HG03378 (cell line): Measurements from ENCODE around the gene HIPK2.

Source experiments
- ATAC-seq: cut with Tn5 transposase; IDR thresholded peaks from one replicate; pipeline ENCODE4 v1.9.1; 2021; ENCODE audit warnings: mild to moderate bottlenecking, moderate library complexity; ENCODE audit not compliant: unreplicated experiment

Gene HIPK2

DNA sequence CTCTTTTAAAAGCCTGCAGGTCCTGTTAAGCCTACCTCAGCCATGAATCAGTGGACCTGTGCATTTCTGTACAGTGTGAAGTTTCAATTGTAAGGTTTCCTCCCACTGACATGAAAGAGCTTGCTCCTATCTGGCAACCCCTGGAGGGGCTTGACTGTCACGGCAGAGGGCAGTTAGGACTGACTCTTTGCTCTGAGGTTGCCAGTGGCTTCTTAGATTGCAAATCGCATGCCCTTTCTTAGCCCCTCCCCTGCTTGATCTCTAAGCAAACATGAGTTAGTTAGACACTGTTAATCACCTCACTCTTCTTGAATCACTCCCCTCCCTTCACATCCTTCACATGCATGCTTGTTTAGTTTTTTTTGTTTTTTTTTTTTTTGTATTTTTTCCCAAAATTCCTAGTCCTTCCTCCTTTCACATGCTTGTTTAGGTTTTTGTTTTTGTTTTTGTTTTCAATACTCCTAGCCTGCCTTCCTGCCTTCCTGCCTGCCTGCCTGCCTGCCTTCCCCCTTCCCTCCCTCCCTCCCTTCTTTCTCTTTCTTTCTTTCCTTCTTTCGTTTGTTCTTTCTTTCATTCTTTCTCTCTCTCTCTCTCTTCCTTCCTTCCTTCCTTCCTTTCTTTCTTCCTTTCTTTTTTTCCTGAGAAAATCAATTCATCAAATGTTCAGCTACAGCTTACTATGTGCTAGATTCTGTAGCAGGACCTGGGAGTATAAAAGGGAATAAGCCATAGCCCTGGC is 6.0 kb upstream of the HIPK2 start:
- no peak for ATAC-seq

DNA sequence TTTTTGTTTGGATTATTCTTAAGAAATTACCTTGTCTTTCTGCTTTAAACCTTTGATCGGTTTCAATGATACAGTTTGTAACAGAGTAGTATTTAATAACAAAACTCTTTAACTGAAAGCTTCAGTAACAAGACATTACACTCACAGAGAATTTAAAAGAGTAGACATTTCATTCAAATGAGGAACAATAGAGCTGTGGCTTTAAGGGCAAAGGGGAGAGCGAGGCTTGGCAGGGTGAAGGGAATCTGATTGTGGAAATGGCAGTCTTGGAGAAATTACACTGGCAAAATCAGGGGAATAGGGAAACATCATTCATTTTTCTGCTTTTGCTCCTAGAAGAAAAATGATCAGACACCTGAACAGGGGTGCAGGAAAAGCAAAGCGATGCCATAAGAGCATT is 5.1 kb upstream of the HIPK2 start:
- no peak for ATAC-seq

DNA sequence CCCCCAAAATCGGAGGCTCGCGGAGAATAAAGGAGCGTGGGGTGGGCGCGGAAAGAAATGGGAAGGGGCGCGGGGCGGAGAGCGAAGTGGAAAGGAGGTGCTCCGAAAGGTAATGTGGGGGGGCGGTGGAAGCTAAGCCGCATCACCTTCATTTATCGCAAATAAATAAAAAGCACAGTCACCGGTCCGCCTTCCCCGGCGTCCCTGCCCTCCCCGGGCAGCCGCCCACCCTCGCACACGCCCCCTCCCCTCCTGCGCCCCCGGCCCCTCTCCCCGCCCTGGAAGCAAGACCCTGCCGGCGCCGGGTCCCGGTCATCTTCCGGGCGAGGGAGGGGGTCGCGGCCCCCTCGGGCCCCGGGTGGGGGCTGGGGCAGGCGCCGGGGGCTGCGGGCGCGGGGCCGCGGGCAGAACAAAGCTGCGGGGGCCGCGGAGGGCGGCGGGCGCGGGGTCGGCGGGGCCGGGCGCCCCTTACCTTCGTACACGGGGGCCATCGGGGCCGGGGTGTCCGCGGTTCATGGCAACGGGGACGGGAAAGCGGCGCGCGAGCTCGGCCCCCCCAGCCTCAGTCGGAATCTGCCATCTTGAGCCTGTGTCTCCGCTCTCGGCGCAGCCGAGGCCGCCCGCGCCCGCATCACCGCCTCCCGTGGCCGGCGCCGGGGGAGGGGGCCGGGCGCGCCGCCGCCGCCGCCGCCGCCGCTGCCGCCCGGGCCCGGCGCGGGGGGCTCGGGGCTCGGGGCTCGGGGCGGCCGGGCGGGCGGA is 486 bp downstream of the HIPK2 start:
- ATAC-seq: no peak

DNA sequence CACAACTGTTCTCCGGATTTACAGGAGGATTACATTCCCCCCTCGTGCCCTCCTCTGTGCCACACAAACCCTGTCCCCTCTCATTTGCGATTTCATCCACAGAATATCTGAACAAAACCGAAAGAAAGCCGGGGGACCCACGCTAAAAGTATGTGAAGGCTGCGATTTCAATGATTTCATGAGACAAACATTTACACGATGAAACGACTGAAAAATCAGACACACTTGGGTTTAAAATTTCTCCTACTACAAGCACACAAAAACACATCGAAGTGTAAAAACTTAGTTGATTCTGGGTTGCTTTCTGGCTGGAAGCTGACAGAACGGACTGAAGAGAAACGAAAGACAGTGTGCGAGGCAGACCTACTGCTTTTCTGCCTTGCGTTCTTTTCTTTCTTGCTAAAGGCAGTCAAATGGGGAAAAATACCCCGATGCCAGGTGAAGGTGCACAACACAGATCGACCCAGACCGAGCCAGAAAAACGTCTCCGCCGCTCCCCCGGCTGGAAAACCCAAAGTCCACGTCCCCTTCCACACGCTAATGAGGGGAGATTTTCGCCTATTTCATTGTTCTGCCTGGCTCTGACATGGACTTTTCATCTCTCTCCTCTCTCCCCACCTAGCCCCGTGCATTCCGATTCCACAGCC is 1.2 kb downstream of the HIPK2 start:
- no peak for ATAC-seq

DNA sequence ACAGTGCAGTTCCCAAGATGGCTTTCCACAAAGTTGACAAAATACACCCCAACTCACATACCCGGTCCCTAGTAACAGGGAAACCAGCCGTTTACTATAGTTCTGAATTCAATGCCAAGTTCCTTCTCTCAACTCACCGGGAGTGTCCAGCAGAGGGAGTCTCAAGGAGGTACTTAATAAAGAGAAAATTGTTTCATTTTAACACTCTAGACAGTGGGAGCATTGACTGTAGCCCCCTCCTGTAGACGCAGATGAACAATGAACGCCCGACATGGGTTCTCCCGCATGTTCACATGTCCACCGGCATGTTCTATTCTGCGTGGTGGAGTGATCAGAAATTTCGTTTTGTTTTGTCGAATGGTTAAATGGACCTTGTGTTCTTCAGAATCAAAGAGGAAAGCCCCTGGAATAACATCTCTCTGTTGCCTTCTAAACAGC is 1.9 kb downstream of the HIPK2 start:
- ATAC-seq: no peak

DNA sequence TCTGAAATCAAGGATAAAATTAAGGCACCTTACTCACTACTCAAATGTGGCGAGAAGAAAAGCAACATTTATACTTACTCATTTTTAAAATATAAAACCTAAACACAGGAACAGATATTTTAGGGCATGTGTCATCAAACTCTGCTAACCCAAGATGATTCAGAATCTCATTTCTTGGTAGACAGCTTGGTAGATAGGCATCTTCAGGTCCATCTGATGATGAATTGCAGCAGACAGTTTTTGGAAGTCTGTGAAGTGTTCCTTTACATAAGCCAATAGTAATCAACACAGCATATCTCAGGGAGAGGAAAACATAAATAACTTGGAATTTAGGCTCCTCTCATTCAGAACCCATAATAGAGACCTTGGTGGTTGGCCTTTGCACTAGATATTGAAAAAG is 3.4 kb downstream of the HIPK2 start:
- no peak for ATAC-seq

DNA sequence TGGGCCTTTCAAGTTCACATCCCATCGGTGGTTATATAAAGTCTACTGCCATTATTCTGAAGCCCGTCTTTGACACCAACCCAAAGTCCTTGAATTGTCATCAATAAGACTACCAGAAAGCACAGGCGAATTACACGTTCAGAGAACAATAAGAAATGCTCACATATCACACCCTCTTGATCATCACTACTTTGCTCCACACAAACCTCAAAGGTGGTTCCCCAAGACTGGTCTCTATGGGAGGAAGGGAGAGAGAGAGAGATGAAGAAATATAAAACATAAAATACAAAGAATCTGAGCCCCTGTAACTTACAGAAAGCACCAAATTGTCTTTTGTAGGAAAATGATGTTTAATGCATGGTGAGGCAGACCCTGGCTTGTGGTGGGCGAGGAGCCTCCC is 4.4 kb downstream of the HIPK2 start:
- ATAC-seq: peak; percentile 31

DNA sequence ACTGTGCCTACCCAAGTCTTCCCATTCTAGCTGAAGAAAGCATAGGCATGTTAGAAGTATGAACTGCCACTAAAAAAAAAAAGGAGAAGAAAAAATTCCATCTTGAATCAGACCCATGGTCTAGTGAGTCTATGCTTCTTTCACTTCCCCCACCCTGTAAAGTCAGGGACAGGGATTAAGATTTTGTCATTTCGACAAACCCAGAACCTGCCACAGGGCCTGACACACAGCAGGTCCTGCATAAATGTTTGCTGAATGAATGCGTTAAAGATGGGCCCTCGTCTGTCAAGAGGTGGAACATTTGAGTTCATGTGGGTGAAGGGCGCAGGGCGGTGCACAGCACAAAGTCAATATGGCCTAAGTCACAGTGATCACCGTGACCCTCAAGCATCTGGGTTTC is 4.9 kb downstream of the HIPK2 start:
- no peak for ATAC-seq

DNA sequence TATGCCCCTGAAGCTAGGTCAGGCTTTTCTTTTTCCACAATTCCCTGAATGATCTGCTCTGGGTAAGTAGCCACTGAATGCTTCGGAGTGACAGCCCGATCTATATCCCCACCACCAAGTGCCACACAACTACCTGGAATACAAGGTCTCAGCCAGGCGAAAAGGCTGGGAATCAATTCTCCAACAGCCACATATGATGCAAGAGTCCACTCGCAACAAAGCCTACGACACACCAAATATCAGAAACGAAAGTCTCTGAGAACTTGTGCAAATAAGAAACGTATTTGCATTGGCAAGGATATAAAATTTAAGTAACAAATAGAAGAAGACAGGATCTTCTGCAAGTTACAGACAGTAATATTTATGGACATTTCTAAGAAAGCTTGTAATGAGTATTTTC is 5.7 kb downstream of the HIPK2 start:
- ATAC-seq: no peak

DNA sequence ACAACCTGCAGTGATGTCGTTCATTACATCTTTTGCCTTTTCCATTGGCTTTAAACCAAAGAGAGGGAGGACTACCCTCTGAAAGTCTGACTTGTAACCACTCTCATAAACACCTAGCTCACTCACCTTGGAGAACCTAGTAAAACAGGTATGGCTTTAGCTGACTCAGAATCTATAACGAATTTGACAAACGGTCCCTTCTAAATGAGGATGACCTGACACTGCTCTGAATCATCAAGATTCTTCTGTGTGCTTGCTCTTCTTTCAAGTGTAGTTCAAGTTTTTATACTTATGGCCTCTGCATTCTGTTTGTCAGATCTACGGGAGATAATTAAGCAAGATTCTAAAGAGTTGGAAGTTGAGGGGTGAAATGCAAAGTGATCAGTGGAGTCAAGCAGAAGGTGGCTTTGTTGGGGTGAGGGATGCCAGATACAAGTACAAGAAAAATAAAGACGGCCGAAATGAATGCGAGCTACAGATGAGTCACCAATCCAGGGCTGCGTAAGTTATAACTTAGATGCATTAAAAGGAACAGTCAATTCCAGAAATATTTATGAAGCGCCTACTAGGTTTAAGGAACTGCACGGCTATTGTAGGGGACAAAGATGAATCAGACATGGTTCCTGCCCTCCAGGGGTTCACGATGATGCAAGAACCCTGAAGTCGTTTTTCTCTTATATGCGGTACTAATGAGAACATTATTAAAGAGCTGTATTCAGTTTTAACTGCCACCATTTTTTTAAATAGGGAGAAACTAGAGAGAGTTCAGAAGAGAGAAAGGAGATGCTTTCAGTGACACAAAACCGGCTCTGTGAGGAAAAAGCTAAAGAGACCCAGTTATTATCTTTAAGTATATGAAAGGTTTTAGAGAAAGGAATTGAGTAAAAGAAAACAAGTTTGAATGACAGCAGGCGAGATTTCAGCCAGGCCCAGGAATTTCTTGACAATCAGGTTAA is 6.5 kb downstream of the HIPK2 start:
- no peak for ATAC-seq

DNA sequence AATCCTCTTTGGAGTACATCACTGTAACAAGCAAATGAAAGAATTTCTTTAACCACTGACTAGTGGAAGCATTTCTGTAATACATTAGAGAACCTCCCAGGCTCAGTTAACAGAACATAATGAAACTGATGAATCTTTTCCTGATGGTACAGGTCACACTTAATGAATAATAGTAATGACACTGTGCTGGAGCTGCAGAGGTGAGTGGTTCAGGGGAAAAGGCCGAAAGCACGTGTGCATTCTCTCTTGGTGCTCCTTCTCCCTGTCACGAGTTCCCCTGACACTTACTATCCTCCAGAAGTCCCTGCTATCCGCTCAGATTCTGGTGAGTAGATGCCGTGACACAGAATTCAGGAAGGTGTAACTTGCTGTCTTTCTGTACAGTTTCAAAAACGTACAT is 8.0 kb downstream of the HIPK2 start:
- ATAC-seq: no peak

DNA sequence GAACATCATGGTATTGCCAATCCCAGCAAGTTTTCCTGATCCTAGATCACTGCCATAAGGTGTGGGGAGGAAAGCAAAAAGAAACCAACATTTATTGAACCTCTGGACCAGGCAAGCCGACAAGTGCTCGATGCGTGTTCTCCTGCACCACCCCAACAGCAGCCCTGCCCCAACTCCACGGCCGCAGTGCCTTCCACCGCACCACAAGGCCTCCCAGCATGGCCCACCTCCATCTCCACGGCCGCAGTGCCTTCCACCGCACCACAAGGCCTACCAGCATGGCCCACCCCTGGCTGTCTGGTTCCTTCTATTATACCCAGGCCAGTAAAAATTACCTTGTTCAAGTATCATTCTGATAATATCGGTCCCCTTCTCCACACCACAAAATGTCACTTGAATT is 8.7 kb downstream of the HIPK2 start:
- no peak for ATAC-seq

DNA sequence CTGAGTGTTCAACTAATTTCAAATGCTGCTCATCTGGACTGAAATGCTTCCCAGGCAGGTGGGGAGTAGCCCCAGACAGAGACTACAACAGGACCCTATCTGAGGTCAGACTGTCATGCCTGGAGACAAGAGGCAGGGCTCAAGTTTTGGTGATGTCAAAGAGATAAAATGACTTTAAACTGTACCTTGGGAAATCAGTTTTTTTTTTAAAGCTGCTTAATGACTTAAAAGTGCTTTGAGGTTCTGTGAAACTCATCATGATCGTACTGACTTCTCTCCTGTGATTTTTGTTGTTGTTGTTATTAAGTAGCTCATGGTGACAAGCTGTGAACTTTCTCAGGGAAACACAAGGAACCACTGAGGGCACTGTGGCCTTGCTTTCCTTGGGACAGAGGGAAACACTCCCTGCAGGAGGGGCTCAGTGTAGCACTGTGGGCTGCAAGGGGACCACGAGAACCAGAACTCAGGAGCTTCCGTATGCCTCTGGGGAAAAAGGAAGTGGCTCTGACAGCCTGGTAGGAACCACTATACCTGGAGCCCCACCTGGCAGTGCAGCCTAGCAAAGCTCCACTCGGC is 9.5 kb downstream of the HIPK2 start:
- no peak for ATAC-seq

DNA sequence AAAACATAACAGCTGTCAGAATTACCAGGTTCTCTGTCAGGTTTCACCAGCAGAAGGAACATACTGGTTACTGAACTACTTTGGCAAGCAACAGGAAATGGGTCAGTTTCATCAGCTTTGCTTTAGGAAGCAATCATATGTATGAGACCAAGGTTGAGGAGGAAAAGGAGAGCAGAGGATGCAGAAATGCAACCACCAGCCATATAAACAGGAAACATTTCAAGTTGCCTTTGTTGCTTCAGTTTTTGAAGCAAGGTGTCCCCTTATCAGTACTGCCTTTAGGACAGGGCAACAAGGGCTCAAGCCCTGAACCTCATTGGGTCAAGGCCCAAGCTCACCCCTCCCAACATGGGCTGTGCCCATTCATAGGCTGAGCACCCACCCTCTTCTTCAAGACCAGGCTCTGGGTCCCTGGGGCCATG is 10.2 kb downstream of the HIPK2 start:
- ATAC-seq: peak; percentile 89

DNA sequence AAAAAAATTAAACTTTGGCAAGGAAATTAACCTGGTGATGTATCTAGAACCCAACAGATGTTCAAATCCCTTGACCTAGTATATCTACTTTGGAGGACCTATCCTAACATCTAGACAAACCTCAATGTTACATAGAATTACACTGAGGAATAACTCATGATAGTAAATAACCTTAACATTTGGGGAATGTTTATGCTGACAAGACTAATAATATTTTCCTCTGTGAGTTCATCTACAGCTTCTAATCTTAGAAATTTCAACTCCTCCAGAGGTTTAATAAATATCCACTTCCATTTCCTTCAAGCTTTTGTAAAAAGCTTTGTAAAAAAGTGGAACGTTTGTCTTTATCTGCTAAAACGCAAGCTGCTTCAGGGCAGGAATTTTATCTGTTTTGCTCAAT is 12.7 kb downstream of the HIPK2 start:
- no peak for ATAC-seq

DNA sequence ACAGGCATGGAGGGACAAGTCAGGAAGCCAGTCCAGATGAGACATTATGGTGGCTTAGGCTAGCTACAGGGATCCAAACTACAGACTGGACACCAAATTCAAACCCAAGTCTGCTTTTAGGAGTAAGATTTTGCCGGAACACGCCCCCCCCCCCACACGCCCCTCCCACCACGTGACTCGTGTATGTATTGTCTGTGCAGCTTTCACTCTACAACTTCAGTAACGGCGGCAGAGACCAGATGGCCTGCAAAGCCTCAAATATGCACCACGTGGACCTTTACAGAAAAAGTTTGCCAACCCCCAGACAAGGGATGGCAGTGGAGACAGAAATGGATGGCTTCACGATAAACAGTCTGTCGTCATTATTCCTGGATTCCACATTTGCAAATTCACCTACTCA is 14.5 kb downstream of the HIPK2 start:
- no peak for ATAC-seq

DNA sequence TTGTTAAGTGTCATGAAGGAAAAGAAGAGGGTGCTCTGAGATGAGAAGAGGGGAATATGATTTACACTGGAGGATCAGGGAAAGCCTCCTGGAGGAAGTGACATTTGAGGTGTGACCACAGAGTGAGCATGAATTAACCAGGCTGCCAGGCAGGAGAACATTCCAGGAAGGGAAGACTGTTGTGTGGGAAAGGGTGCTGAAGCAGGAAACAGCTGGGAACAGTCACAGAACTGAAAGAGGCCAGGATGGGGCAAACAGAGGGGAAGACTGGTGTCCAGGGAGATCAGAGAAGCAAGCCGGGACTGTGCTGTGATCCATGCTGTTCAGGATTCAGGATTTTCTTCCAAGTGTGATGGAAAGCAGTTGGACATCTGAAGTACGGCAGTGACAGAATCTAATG is 14.9 kb downstream of the HIPK2 start:
- no peak for ATAC-seq

DNA sequence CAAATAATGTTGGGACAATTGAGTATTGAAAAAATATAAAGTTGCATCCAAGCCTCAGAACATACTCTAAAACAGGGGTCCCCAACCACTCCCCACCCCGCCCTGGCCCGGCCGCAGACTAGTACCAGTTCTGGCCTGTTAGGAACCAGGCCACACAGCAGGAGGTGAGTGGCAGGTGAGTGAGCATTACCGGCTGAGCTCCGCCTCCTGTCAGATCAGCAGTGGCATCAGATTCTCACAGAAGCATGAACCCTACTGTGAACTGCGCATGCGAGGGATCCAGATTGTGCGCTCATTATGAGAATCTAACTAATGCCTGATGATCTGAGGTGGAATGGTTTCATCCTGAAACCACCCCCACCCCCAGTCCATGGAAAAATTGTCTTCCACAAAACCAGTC is 19.4 kb downstream of the HIPK2 start:
- ATAC-seq: no peak

DNA sequence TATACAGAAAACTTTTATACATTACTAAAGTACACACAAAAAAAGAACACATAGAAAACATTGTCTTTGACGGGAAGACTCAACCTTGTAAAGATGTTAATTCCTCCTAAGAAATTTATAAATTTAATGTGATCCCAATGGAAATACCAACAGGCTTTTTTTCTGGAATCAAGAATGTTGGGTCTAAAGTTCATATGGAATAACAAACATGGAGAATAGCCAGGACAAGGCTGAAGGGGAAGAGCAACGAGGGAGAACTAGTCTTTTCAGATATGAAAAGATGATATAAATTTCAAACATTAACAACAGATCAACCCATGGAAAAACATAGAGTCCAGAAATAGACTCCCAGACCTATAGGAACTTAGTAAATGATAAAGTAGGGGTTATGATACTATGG is 19.8 kb downstream of the HIPK2 start:
- no peak for ATAC-seq

DNA sequence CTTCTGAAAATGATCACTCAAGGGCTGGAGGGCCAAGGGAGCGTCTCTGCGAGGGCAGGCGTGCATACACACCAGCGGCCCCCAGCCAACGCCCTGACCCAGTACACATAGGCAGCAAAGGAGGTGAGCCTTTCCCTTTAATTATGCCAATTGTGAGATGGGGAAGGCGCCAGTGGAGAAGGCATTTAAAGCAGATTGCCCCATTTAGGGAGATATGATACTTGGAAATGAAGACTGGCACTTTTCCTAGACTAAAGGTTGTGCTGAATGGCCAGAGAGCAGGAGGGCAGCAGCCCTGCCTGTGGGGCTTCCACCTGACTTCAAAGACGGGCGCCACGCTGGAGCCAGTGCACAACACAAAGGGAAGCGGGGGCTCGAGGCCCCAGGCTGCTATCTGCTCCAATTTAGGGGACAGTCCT is 24.1 kb downstream of the HIPK2 start:
- no peak for ATAC-seq
